Dendritic cell treated with granulocyte-macrophage colony-stimulating factor and Interleukin-4, amounts not matched to agents 40 ng/mL and 50 ng/mL, for 4 days (primary cell): ENCODE measurements around the gene MPC2.
"Not testable (repeated sequence)": the region's sequence is repeated elsewhere in the genome, so short reads cannot be mapped to it uniquely, and the experiment has no call there.

Experiments
- H3K27ac Mint-ChIP-seq: one replicate; pipeline ENCODE4 v1.8.0; 2022; ENCODE audit warnings: mild to moderate bottlenecking, mixed read lengths
- H3K27me3 Mint-ChIP-seq: one replicate; pipeline ENCODE4 v1.8.0; 2022; ENCODE audit warnings: mild to moderate bottlenecking, mixed read lengths
- H3K36me3 Mint-ChIP-seq: one replicate; pipeline ENCODE4 v1.8.0; 2022; ENCODE audit warnings: low read depth, mixed read lengths
- H3K4me1 Mint-ChIP-seq: one replicate; pipeline ENCODE4 v1.8.0; 2022; ENCODE audit warnings: low read depth, mixed read lengths
- H3K4me3 Mint-ChIP-seq: one replicate; pipeline ENCODE4 v1.8.0; 2022; ENCODE audit warnings: mild to moderate bottlenecking, moderate library complexity, mixed read lengths
- H3K9me3 Mint-ChIP-seq: one replicate; pipeline ENCODE4 v1.8.0; 2022; ENCODE audit warnings: mixed read lengths
- intact Hi-C: fragments of 100-400 bp; cut with micrococcal nuclease; formaldehyde crosslinking; loops from one replicate; pipeline ENCODE4 v1.15.0; 2022

The MPC2 gene

DNA sequence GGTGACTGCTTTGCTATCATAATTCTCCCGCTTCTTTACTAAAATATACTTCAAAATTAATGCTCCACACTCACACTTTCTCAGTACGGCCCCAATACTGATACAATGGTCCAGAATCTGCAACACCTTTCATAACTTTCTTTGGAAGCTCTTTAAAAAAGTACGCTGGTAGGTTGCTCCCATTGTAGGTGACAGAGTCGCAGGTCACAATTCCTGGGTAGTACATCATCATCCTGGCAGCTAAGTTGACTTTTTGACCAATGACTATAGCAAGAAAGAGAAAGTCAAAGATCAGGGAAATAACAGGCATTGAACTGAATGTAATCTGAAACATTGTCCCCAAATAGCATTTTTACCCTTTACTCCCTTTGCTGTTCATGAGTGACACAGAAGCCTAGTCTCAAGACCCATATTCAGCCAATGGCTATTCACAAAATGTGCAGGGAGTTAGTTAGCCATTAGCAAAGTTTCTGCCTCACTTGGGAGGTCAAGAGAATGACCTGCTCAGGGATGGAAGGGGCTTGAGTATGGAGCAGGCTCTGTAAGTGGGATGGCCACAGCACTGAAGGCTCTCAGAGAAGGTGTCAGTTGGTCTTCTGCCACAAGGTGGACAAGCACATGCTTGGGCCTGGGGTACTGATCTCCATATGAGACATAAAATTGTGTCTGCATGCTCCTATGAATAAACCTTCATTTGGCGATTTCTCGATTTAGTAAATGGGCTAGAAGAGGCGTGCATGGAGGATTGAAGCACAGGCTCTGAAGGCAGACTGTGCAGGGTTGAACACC lies 58.3 kb downstream of the MPC2 start:
- no peak overlapping the region for H3K27ac Mint-ChIP-seq
- intact Hi-C loops = no loop called here
- H3K27me3 Mint-ChIP-seq = no peaks in the 10 kb centered on the region
- H3K36me3 Mint-ChIP-seq = no peaks in the 10 kb centered on the region
- H3K9me3 Mint-ChIP-seq = no peaks in the 10 kb centered on the region
- no peaks in the 10 kb centered on the region for H3K4me1 Mint-ChIP-seq
- no peak overlapping the region for H3K4me3 Mint-ChIP-seq

DNA sequence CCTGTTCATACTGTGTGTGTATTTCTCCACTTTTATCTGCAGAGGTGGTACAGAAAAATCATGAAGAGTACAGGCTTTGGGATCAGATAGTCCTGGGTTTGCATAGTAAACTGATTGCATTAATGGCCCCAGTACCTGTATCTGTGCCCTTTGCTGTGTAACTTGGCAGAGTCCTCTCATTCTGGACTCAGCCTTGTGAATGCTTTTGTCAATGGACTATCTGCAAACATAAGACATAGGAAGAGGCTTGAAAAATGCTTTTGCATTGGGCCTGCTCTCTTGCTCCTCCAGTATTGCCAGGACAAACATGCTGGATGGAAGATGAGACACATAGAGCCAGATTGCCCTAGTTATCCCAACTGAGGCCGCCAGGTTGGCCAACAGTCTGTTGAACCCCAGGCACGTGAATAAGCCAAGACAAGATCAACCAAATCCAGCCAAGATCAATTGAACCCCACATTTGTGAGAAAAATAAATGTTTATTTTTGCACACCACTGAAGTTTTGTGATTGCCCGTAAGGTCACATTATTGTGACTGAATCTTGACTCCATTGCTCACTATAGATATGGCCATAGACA lies 60.2 kb downstream of the MPC2 start:
- H3K27me3 Mint-ChIP-seq = no peaks in the 10 kb centered on the region
- intact Hi-C loops = no loop called here
- H3K27ac Mint-ChIP-seq = no peak overlapping the region
- no peaks in the 10 kb centered on the region for H3K9me3 Mint-ChIP-seq
- no peak overlapping the region for H3K4me3 Mint-ChIP-seq
- H3K4me1 Mint-ChIP-seq = no peaks in the 10 kb centered on the region
- H3K36me3 Mint-ChIP-seq = no peaks in the 10 kb centered on the region

DNA sequence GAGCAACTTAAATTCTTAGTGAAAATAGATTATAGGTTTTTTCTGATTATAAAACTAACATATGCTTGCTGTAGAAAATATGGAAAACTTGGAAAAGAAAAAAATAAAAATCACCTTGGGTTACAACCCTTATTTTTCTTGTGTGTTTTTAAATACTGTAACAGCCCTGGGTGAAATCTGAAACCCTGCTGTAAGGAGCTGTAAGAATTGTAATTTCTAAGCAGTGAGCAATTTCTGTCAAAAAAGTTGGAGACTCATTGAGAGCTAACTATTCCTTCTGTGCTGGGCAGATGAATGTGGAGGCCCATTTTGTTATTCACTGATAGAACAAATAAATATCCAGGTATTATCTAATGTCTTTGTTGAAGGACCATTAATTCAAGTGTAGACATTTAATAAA lies 65.5 kb downstream of the MPC2 start:
- no peak overlapping the region for H3K27ac Mint-ChIP-seq
- H3K4me3 Mint-ChIP-seq = no peak overlapping the region
- H3K27me3 Mint-ChIP-seq = no peaks in the 10 kb centered on the region
- intact Hi-C loops = no loop called here
- no peaks in the 10 kb centered on the region for H3K36me3 Mint-ChIP-seq
- H3K4me1 Mint-ChIP-seq = no peaks in the 10 kb centered on the region
- no peaks in the 10 kb centered on the region for H3K9me3 Mint-ChIP-seq

GRCh38 chr1:167869157-167870001 lies 67.5 kb downstream of the MPC2 start:
- H3K27me3 Mint-ChIP-seq, H3K36me3 Mint-ChIP-seq, H3K4me3 Mint-ChIP-seq, H3K9me3 Mint-ChIP-seq, H3K27ac Mint-ChIP-seq, intact Hi-C loops, H3K4me1 Mint-ChIP-seq: not testable (repeated sequence)

DNA sequence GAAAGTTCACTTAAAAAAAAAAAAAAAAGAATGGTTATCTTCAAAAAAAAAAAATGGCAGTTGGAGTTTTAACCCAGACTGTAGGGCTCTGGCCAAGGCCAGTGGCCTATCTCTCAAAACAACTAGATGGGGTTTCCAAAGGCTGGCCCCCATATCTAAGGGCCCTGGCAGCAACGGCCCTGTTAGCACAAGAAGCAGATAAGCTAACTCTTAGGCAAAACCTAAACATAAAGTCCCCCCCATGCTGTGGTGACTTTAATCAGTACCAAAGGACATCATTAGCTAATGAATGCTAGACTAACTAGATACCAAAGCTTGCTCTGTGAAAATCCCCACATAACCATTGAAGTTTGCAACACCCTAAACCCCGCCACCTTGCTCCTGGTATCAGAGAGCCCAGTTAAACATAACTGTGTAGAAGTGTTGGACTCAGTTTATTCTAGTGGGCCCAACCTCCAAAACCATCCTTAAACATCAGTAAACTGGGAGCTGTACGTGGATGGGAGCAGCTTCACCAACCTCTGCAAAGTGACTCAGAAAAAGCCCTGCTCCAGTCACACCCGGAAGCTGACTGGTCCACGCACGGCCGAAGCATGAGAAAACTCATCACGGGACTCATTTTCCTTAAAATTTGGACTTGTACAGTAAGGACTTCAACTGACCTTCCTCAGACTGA lies 70.0 kb downstream of the MPC2 start:
- H3K27me3 Mint-ChIP-seq, H3K4me3 Mint-ChIP-seq, H3K9me3 Mint-ChIP-seq, H3K4me1 Mint-ChIP-seq, H3K36me3 Mint-ChIP-seq, intact Hi-C loops, H3K27ac Mint-ChIP-seq: not testable (repeated sequence)
